ENCODE results near the gene SHPK. TPM values are rescaled to one million over a fixed set of nuclear protein-coding genes. Genes with fewer than 3 reads are reported as not detected.

SHPK gene
- total RNA-seq, 4 donors from 2014 or later, result 7.3 to 16.8 (median 10.8) TPM

DNA sequence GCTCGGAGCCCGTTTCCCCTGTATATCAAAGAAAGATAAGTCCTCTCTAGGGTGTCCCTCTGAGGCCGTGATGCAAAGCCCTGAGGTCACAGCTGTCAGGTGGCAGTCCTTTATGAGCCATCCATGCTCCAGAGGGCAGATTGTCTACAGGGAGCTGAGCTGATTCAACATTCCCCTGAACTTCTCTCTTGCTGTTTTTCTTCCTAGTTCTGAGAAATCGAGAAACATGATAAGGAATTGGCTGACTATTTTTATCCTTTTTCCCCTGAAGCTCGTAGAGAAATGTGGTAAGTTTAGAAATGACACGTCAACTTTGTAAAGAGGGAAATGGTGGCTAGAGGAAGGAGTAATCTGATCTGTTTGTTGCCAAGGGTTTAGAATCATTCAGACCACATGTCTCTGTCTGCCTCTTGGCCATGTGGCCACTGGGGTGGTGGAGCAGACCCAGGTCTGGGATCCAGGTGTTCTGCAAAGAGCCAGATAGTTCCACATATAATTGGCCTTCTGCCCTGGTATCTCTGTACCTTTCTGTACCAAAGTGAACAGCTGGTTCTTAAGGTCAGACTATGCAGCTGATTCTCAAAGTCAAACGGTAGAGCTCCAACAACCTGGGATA, 4.0 kb upstream of the SHPK start:
- TF ChIP-seq, protein P1, sequence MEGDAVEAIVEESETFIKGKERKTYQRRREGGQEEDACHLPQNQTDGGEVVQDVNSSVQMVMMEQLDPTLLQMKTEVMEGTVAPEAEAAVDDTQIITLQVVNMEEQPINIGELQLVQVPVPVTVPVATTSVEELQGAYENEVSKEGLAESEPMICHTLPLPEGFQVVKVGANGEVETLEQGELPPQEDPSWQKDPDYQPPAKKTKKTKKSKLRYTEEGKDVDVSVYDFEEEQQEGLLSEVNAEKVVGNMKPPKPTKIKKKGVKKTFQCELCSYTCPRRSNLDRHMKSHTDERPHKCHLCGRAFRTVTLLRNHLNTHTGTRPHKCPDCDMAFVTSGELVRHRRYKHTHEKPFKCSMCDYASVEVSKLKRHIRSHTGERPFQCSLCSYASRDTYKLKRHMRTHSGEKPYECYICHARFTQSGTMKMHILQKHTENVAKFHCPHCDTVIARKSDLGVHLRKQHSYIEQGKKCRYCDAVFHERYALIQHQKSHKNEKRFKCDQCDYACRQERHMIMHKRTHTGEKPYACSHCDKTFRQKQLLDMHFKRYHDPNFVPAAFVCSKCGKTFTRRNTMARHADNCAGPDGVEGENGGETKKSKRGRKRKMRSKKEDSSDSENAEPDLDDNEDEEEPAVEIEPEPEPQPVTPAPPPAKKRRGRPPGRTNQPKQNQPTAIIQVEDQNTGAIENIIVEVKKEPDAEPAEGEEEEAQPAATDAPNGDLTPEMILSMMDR (IDR thresholded peaks at IDR 0.05; ENCODE audit: low read depth), result no peak

DNA sequence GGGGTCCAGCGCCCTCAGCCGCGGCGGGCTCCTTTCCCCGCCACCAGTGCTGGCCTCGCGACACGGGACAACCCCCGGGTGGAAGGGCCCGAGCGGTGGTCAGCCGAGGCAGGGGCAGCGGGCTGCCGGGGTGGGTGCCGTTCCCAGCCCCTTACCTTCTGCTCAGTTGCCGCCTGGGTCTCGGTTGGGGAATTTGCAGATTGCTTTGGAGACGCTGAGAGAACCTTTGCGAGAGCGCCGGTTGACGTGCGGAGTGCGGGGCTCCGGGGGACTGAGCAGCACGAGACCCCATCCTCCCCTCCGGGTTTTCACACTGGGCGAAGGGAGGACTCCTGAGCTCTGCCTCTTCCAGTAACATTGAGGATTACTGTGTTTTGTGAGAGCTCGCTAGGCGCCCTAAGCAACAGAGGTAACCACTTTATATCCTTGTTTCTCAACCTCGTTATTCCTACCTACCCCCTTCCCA, 891 bp upstream of the SHPK start:
- TF ChIP-seq, protein P1 (IDR thresholded peaks at IDR 0.05; ENCODE audit: low read depth), result no peak

DNA sequence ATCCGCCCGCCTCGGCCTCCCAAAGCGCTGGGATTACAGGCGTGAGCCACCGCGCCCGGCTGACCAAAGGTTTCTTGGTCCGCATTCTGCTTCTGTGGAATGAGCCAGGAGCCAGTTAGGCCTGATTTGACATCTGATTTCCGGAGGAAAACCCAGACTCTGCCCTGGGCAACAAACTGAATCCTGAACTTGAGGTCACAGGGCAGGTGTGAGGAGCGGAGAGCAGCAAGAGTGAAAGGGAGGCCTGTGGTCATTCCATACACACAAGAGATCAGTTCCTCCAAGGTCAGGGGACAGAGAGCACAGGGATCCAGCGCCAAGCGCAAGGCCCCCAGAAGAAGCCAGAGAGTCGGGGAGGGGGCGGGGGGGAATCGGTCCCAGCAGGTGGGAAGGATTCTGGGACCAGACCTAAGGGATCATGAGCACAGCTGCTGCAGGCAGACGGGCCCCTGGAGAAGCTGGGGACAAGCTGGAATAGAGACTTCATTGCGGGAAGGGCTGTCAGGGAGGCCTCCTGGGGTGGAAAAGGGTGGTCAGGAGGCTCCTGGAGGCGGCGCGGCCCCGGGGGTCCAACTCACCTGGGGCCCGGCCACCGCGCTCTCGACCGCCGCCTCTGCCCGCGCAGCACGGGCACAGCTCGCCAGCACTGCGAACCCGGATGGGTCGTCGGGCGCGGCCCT, 436 bp downstream of the SHPK start:
- TF ChIP-seq, protein P1 (IDR thresholded peaks at IDR 0.05; ENCODE audit: low read depth), result no peak

DNA sequence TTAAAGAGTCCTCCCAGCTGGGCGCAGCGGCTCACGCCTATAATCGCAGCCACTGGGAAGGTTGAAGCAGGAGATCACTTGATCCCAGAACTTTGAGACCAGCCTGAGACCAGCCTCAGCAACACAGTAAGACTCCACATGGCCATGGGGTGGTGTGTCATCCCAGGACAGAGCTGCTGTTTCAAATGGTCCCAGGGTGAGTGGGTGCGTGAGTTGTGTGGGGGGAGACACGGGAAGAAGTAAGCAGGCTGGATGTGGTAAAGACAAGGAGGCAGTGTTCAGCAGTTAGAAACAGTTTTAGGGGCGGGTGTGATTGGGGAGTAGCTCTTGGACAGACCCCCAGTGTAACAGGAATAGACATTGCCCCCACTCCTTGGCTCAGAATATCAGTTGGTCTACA, 3.8 kb downstream of the SHPK start:
- TF ChIP-seq, protein P1 (IDR thresholded peaks at IDR 0.05; ENCODE audit: low read depth), result no peak

DNA sequence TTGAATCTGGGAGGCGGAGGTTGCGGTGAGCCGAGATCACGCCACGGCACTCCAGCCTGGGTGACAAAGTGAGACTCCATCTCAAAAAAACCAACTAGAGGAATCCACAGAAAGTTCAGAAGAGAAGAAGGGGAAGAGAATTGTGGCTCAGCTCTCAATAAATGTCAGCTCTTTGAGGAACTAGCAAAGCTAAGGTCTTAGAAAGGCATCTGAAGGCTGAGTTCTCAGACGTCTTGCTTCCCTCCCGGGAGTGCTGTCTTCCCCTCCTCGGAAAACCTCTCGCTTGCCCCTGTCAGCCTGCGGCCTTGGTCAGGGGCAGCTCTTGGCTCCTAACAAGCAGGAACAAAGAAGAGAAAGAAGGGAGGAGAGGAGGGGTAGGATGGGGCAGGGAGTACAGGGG, 5.3 kb downstream of the SHPK start:
- TF ChIP-seq, protein P1 (IDR thresholded peaks at IDR 0.05; ENCODE audit: low read depth), result no peak

DNA sequence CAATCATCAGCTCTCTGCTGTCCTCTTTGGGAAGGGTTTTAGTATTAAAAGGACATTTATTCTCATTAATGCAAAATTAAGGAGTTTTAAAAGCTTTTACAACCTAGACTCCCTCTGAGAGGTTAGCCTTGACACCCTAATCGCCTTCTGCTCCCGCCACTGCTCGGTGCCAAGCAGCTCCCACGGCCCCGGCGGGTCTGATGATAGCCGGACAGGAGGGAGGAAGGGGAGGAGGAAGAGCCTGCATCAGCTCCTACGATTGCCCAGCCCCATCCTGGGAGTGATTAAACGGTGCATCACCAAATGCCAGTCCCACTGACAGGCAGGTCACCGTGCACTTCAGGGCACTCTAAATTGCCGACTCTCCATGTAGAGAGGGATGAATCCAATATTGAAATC, 8.3 kb downstream of the SHPK start:
- TF ChIP-seq, protein P1 (IDR thresholded peaks at IDR 0.05; ENCODE audit: low read depth), result no peak

DNA sequence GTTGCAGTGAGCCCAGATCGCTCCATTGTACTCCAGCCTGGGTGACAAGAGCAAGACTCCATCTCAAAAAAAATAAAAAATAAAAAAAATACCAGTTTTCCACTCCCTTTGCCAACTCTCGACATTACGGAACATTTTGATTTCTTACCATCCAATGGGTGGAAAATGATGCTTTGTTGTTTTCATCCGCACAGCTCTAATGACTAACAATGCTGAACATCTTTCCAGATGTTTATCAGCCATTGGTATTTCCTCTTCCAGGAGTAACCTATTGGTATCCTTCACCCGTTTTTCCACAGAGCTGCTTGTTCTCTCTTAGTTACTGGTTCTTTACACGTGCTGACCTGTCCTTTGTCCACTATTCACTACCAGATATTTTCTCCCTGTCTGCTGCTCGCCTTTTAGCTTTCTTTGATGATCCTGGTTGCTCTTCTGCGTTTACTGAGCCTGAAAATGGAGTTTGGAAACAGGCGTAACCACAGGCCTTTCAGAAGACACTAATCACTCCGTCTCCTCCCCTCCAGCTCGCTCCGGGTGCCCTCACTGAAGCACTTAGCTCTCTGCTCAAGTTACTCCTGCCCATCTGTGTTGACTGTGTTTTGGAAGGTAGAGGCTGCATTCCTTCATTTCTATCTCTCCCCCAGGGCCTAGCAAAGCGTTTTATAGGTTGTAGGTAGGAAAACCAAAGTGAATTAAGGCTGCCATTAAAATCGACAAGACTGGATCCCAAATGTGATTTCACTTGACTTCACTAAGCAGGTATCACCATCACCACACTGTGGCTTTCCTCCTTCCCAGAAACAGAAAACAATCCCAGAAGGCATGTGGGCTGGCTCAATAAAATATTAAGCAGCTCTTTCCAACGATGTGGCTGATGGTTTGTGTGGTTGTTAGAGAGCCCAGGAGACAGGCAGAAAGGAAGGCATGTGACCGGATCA, 8.9 kb downstream of the SHPK start:
- TF ChIP-seq, protein P1 (IDR thresholded peaks at IDR 0.05; ENCODE audit: low read depth), result no peak
